Stimulated activated CD8-positive, alpha-beta memory T cell treated with anti-CD3 and anti-CD28 coated beads, Interleukin-2, amount 100 ng/mL, for 48 hours (primary cell): Measurements from ENCODE around the gene SMPD4.
"Not testable (repeated sequence)": the region's sequence is repeated elsewhere in the genome, so short reads cannot be mapped to it uniquely, and the experiment has no call there.

Experiments used
- DNase-seq, 2 donors: peaks; one replicate each; pipeline ENCODE4 v3.0.0-alpha.2; 2020; ENCODE audit warnings: low read depth in 2 of 2

Gene SMPD4, protein sequence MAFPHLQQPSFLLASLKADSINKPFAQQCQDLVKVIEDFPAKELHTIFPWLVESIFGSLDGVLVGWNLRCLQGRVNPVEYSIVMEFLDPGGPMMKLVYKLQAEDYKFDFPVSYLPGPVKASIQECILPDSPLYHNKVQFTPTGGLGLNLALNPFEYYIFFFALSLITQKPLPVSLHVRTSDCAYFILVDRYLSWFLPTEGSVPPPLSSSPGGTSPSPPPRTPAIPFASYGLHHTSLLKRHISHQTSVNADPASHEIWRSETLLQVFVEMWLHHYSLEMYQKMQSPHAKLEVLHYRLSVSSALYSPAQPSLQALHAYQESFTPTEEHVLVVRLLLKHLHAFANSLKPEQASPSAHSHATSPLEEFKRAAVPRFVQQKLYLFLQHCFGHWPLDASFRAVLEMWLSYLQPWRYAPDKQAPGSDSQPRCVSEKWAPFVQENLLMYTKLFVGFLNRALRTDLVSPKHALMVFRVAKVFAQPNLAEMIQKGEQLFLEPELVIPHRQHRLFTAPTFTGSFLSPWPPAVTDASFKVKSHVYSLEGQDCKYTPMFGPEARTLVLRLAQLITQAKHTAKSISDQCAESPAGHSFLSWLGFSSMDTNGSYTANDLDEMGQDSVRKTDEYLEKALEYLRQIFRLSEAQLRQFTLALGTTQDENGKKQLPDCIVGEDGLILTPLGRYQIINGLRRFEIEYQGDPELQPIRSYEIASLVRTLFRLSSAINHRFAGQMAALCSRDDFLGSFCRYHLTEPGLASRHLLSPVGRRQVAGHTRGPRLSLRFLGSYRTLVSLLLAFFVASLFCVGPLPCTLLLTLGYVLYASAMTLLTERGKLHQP

DNA sequence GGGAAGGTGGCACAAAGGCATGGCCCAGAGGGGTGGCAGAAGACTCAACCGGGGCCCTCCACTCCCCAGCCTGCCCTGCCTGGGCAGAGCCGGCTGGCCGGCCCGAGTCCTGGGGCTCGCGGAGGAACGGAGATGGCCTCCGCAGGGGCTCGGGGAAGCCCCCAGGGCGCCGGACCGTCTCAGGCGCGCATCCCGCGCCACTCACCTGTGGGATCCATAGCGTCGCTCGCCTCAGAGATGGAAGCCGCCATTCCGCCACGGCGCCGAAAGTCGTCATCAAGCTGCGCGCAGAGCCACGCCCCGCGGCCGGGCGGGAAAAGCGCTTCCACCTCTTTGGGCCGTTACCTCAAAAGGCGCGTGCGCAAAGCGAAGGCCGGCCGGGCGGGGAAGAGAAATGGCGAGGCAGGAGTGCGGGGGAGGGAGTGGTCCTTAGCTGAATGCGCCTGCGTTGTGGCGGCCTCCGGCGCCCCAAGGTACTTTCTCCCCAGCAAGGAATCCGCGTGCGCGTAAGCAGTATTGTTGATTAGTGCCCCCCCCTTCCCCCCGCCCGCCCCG lies at the start of gene SMPD4:
Gene SMPD4, minus strand, starts transcription at position 278 of the 555 bp plus-strand sequence. CDS start 5,010 bp downstream, outside the sequence.
- DNase-seq = peak; percentile 96

DNA sequence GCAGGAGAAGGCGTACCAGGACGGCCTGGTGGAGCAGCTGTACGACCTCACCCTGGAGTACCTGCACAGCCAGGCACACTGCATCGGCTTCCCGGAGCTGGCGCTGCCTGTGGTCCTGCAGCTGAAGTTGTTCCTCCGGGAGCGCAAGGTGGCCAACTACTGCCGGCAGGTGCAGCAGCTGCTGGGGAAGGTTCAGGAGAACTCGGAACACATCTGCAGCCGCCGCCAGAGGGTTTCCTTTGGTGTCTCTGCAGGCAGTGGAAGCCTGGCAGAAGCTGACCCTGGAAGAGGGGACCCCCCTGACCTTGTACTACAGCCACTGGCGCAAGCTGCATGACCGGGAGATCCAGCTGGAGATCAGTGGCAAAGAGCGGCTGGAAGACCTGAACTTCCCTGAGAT lies 49.5 kb upstream of the SMPD4 start:
- not testable (repeated sequence) for DNase-seq

DNA sequence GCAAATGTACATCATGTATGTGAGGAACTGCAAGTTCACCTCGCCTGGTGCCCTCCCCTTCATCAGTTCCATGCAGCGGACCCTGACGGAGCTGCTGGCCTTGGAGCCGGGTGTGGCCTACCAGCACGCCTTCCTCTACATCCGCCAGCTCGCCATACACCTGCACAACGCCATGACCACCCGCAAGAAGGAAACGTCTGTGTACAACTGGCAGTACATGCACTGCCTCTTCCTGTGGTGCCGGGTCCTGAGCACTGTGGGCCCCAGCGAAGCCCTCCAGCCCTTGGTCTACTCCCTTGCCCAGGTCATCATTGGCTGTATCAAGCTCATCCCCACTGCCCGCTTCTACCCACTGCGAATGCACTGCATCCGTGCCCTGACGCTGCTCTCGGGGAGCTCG lies 49.0 kb upstream of the SMPD4 start:
- DNase-seq = not testable (repeated sequence)

DNA sequence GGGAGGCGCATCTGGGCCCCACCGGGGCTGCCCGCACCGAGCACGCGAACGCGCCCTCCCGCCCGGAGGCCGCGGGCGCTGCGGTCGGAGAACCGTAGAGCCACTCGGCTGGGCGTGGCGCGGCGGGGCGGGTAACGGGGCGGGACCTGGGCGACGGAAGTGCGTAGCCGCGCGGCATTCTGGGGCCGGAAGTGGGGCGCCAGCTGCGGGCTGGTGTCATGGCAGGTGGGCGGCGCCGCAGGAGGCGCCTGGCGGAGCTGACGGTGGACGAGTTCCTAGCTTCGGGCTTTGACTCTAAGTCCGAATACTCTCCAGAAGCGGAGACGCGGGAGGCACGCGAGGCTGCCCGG lies 47.7 kb upstream of the SMPD4 start:
- peak in 1 of 2 donors; percentile 9 for DNase-seq

DNA sequence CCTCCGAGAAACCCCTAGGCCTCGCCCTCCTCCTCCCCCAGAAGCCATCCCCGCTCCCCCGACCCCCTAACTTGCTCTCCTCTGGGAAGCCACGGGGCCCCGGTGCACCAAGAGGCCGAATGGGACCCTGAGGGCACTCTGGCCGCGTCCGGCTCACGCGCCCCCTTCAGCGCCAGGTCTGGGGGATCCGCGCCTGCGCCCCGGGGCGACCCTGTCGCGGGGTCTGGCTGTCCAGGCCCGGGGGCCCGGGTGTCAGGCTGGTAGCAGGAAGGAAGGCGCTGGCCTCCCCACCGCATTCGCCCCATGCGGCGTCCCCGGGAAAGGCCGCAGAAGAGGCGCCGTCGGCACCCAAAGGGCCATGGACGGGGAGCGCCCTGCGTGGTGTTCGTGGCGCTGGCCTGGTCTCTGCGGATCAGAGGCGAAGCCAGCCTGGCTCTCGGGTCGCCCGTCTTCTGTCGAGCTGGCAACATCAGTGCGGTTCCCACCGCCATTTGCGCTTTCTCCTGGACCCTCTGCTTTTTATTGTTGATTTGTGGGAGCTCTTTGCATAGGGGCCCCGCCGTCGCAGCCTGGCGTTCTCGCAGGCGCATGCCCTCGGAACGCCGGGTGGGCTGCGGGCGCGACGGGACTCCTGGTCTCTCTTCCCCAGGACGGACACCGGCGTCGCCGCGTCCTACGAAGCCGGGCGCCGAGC lies 47.2 kb upstream of the SMPD4 start:
- not testable (repeated sequence) for DNase-seq

DNA sequence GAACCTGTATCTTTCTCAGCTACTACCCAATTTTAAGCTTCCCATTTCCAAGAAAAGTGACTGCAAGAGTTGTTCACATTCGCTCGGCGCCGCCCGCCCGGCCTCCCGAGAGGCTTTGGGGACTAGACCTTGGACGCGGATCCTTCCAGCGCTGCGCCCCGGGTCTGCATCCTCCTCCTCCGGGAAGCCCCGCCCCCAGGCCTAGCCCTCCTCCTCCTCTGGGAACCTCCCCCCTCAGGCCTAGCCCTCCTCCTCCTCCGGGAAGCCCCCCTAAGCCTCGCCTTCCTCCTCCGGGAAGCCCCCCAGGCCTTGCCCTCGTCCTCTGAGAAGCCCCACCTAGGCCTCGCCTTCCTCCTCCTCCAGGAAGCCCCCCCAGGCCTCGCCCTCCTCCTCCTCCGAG lies 46.6 kb upstream of the SMPD4 start:
- not testable (repeated sequence) for DNase-seq

DNA sequence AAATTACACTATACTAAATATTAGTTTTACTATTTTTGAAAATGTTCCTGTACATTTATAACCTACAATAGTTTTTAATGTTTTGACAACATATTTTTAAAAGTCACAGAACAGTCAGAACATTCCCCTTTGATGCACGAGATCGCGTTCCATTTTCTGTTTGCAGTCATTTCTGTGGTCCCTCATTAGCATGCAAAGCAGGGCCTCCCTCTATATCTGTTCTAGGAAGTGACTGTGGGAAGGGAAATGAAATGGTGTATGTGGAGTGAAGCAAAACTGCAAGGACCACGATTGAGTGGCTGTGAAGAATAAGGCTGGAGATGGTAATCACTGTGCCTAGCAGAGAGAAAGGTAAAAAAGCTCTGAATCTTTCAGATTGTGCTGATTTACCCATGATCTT lies 41.1 kb upstream of the SMPD4 start:
- not testable (repeated sequence) for DNase-seq

DNA sequence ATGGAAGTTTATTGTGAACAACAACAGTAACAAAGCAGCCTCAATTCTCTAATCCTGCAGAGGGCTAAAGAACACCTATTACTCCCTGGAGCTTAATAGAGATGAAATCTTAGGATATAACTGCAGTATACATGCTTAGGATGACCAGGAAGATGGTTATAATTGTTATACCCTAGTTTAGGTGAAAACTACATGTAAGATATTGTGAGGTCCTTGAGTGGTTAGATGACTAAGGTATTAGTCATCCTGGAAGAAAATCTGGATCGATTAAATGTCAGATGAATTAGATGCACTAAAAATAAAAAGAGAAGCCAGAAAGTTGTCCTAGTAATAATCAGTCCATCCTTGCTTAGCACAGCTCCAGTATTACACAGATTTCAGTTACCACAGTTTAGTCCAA lies 39.1 kb upstream of the SMPD4 start:
- DNase-seq = not testable (repeated sequence)

DNA sequence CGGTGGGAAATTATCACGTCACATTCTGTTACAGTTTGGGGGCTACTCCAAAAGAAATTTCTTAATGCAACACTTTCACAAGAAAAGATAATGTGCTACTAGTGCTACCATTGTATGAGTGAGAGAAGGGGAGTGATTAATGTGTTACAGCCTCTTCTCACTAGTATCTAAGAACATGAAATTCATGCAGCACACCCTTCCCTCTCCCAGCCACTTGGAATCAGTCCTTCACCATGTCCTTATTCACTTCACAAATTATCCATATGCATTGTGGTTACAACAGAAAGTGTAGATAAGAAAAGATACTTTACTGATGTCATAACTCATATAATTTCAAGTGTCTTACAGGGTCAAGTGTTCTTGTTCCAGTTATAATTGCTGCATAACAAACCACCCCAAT lies 37.7 kb upstream of the SMPD4 start:
- not testable (repeated sequence) for DNase-seq

DNA sequence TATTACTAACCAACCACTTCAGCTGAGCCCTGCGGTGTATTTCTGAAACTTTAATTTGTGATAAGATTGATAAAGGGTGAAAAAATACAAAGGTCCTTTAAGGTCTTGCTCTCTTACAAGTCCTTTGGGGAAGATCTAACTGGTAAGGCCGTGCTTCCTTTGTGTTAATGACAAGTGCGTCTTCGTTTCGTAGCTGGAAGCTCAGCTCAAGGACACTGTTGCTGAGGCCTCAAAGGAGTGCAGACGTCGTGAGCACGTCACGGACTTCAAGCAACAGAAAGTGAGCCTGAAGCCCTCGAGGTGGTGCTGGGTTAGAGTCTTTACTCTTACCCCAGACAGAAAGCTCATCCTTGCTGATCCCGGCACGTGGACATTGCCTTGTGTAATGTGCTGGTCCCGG lies 25.6 kb upstream of the SMPD4 start:
- DNase-seq = not testable (repeated sequence)

DNA sequence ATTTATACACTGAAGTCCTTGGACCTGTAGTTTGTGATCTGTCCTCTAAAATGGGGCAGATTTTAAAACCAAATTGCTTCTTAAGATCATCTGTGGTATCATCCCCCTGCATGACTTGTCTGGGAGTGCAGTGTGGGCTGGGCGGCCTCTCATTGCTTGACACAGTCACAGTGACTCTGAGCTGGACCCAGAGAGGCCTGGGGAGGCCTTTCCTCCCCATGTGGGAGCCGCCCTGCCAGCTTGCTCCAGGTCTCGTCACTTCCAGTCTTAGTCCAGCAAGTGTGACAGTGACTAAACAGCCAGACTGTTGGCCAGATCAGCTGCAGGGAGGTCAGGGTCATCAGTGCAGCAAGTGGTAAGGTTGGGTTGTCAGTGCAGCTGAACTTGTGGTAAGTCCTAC lies 21.7 kb upstream of the SMPD4 start:
- DNase-seq = not testable (repeated sequence)

DNA sequence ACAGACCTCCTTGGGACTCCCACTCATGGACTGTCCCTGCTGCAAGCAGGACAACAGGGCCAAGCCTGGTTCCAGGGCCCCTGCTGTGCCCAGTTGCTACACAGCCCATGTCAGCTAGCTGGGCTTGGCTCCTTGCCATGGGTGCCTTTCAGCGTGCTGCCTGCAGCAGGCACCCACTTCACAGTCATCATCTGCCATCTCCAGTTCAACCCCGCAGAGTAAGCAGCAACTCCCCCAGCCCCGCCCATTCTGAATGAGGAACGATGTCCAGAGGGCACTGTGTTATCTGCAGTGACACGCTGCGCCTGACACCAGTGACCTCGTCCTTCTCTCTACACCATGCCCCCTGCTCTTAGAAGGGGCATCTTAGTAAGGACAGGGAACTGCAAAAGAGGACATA lies 21.1 kb upstream of the SMPD4 start:
- DNase-seq = not testable (repeated sequence)

DNA sequence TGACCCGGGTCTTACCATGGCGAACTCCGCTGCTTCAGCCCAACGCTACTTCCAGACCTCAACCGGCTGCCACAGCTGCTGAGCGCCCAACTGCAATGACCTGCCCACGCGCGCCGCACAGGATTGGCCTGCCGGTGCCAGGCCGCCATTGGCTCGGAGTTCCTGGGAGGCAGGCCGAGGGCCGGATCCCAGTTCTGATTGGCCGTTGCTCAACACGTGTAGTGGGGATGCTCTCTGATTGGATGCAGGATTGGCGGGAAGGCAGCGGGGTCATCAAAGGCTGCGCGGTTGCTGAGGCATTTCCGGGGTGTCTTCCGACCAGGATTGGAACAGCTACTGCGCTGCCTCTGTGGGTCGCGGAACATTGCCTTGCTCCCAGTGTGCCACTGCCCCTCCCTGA lies 16.9 kb upstream of the SMPD4 start, which contains the start of gene TUBA3E:
Gene TUBA3E, minus strand, starts transcription at position 97 of the 400 bp plus-strand sequence. Its CDS starts 79 bp downstream, at position 18.
- no peak for DNase-seq

DNA sequence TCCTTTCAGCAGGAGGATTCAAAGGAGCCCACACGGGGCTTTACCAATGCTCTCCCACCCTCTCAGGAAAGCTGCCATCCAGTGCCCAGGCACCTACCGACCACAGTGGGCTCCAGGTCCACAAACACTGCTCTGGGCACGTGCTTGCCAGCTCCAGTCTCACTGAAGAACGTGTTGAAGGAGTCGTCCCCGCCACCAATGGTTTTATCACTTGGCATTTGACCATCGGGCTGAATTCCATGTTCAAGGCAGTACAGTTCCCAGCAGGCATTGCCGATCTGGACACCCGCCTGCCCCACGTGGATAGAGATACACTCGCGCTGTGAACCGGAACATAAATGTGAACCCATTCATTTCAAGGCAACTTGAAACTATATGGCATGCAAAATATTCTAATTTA lies 14.7 kb upstream of the SMPD4 start:
- not testable (repeated sequence) for DNase-seq

DNA sequence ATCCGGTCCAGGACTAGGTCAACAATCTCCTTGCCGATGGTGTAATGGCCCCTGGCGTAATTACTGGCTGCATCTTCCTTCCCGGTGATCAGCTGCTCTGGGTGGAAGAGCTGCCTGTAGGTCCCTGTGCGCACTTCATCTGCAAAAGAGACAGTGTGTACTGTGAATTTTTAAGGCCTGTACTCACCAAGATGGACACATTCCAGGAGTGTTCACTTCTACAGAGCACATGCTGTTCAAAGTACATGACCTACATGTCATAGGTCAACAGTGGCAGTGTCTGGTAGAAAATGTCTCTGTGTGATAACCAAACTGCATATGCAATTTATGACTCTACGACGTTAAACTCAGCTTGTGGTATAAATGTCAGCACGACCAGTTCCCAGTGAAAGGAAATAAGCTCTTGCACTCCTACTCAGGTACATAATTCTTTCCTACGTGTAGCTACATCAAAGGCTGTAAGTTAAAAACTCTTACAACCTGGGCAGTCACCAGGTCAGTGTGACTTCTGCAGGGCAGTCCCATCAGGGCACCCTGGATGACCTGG lies 13.8 kb upstream of the SMPD4 start:
- DNase-seq = not testable (repeated sequence)

DNA sequence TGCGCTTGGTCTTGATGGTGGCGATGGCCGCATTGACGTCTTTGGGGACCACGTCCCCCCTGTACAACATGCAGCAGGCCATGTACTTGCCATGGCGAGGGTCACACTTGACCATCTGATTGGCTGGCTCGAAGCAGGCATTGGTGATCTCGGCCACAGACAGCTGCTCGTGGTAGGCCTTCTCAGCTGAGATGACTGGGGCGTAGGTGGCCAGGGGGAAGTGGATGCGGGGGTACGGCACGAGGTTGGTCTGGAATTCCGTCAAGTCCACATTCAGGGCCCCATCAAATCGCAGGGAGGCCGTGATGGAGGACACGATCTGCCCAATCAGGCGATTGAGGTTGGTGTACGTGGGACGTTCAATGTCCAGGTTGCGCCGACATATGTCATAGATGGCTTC lies 12.4 kb upstream of the SMPD4 start:
- DNase-seq = not testable (repeated sequence)

DNA sequence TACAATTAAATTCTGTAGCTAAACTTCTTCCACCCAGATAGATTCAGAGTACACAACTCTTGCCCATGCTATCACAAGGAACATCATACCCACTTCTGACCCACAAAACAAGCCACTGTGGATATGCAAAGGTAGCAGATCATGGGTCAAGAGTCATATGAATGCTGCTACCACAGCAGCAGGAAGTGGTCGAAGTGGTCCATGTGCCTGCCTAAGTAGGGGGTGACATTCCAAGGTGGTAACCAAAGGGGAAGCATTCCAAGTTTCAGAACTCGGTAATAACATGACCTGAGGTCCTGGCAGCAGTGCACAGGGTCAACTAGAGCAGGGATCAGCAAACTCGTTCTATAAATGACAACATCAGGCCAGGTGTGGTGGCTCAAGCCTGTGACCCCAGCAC lies 11.0 kb upstream of the SMPD4 start:
- DNase-seq = not testable (repeated sequence)

DNA sequence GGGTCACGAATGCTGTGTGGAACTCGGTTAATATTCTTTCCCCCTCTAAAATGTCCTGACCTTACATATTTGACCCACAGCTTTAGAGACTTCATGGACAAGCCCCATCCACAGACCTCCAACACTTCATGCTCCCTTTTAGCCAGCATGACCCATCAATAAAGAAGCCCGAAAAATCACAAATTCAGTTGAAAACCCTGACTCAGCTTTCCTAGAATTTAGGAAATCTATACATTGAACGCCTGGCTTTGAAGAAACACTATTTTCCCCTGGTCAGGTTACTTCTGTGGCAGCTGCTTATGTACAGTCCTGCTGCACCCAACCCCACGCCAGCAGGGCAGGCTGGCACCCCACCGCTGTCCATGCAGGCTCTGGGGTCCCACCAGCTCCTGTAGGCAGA lies 9.9 kb upstream of the SMPD4 start:
- DNase-seq = not testable (repeated sequence)

DNA sequence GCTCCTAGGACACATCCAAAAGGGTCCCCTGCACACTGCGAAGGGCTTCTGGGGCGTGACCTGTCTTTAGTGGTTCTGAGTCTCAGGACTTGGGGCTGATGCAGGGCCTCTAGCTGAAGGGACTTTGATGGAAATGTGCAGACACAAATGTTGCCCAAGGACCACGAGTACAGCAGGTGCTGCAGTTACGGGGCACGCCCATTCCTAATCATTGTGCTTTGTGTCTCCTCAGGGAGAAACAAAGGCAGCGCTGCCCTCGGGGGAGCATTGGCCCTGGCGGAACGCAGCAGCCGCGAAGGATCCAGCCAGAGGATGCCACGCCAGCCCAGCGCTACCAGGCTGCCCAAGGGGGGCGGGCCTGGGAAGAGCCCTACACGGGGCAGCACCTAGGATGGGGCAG lies 8.8 kb upstream of the SMPD4 start:
- no peak for DNase-seq

DNA sequence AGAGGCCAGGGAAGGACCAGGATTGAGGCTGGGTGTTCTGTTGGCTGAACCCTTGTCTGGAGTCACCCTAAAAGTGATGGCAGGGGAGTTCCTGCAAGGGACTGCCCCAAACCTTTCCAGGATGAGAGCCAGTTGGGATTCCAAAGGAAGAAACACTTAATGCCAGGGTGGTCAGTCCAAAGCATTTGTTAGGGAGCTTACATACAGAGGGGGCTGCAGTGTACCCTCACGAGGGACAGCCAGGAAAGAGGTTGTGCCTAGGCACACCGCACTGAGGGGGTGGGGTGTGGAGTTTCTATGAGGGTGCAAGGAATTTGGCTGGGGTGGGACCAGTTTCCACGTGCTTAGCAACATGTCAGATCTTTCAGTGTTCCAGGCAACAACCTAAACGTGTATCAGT lies 7.6 kb upstream of the SMPD4 start:
- not testable (repeated sequence) for DNase-seq
